AG10803 (cell line): ENCODE measurements around the gene RGS12.

Experiments used
- DNase-seq: peaks from one replicate; pipeline ENCODE4 v3.0.0; 2010; ENCODE audit warnings: low read depth
- H3K4me3 ChIP-seq: 2 replicates; pipeline ENCODE4 v1.5.1; 2011; ENCODE audit warnings: mild to moderate bottlenecking, low read length, control low read depth
- TF ChIP-seq, protein P1 (sequence below): conservative IDR thresholded peaks from 2 replicates; pipeline ENCODE4 v1.5.1; 2011; ENCODE audit warnings: mild to moderate bottlenecking, low read length, control low read depth, inconsistent platforms

The RGS12 gene

DNA sequence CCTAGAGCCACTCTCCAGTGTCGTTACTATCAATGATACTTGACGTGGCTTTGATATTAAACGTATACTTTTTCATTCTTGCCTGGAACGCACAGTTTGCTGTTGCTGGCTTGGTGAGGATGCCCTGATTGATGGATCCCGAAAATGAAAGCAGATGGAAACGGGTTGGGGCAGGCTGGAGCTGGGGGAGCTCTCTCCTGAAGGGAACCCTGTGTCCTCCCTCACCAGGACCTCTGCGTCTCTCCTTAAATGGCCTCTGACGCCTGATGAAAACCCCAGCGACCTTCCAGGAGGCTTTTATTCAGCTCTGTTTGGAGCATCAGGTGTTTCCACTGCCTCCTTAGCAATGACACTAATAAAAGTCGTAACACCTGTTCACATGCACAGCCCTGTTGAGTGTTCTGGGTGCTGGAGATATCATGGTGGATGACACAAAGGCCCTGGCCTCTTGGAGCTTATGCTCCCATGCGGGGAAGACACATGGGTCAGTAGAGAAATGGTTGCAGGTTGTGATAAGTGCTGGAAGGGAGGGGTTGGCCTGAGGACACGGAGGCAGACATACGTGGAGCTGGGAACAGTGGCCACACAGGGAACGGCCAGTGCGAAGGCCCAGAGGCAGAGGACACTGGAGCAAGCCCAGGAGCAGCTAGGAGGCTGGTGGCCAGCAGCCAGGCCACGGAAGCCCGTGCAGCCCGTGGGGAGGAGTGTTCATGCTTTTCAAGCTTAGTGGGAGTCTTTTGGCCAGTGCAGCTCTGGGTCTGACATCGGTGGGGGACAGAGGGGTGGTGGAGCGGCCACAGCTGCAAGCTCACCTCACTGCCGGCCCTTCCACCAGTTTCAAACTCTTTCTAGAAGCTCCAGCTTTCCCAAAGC lies 36.4 kb upstream of the RGS12 start:
- DNase-seq, result no peak
- H3K4me3 ChIP-seq, result no peak overlapping the region
- TF ChIP-seq, protein P1, sequence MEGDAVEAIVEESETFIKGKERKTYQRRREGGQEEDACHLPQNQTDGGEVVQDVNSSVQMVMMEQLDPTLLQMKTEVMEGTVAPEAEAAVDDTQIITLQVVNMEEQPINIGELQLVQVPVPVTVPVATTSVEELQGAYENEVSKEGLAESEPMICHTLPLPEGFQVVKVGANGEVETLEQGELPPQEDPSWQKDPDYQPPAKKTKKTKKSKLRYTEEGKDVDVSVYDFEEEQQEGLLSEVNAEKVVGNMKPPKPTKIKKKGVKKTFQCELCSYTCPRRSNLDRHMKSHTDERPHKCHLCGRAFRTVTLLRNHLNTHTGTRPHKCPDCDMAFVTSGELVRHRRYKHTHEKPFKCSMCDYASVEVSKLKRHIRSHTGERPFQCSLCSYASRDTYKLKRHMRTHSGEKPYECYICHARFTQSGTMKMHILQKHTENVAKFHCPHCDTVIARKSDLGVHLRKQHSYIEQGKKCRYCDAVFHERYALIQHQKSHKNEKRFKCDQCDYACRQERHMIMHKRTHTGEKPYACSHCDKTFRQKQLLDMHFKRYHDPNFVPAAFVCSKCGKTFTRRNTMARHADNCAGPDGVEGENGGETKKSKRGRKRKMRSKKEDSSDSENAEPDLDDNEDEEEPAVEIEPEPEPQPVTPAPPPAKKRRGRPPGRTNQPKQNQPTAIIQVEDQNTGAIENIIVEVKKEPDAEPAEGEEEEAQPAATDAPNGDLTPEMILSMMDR, result no peak

DNA sequence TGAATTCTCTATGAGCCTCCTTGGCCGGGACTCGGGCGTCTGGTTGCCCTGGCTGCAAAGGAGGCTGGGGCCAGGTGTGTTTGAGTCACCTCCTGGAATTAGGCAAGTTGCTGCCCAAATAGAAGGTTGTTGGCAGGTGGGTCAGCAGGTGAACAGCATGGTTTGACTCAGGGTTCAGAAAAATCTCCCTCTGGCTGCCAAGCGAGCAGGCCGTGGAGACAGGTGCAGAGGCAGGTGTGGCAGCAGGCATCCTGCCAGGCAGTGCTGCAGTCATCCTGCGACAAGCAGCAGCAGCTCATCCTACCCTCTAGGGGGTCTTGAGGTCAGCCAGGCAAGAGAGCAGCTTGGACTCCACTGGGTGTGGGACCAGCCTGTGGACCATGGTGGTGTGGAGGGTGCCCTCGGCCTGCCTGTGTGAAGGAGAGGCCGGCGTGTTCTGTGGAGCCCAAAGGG lies 35.7 kb upstream of the RGS12 start:
- no peak overlapping the region for H3K4me3 ChIP-seq
- no peak for DNase-seq

DNA sequence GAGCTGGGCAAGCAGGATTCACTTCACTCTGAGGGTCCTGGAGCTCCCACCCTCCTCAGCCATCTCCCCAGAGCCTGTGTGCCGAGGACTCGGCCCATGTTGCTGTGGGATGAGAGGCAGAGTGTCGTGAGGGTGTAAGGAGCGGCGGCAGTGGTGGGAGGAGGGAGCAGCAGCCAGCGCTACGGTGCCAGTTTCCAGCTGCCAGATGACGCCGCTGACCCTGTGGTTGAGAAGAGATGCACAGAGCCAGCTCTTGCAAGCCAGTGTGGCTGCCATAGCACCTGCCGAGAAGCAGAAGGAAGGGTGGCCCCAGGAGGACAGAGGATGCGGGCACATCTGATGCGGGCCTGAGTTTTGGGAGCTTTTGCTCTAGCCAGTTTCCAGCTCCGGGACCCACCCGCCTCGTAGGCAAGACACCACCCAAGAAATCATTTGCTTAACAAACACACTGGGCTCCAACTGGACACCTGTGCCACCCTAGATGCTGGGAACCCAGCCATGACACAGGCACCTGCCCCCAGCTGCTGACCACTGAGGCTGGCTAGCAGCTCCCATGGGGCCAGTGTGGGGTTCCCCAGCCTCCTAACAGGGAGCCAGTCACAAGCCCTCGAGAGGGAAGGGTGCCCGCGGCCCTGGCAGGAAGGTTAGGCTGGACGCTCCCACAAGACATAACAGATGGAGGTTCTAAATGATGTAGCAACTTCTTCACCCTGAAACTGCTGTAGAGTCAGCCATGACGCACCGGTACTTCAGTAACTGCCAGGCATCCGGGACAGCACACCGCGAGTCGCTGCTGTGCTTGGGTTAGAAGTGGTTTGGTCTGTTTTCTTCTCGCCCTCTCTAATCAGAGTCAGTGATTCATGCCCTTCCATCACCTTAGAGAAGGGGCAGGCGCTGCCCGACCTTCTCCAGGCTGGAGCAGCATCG lies 35.0 kb upstream of the RGS12 start:
- peak; percentile 36 for DNase-seq
- TF ChIP-seq, protein P1, result no peak
- no peak overlapping the region for H3K4me3 ChIP-seq

More for the DNA sequence above, 35.7 kb upstream of the RGS12 start:
- TF ChIP-seq, protein P1, result no peak

DNA sequence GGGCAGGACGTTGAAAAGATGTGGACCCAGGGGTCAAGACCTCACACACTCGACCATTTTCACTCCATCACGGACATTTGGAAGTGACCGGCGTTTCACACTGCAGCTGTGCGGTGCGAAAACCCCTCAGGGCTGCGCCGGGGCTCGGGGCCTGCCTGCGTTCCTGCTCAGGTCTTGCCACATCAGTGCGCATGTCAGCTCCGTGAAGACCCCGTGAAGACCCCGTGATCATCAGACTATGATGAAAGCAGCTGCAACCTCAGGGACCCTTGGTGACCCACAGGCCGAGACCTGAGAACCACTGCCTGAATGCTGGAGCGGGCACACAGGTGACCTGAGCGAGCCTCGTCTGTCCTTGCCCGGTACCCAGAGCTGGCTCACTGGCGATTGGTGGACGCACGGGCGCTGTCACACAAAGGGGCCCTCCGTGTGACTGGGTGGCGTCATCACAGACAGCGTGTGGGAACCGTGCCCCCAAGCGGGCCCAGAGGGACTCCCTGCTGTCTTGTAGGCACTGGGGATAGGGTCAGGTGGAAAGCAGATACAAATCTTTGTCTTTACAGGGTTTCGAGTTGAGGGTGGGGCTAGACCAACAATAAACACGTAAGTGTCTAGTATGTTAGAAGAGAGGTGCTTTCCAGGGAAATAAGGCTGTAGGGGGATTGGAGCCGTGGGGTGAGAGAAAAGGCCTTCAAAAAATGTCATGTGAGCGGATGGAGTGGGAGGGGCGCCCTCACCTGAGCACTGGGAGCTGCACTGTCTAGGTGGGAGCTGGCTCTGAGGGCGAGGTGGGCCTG lies 31.2 kb upstream of the RGS12 start:
- no peak overlapping the region for H3K4me3 ChIP-seq
- DNase-seq, result no peak
- TF ChIP-seq, protein P1, result no peak

DNA sequence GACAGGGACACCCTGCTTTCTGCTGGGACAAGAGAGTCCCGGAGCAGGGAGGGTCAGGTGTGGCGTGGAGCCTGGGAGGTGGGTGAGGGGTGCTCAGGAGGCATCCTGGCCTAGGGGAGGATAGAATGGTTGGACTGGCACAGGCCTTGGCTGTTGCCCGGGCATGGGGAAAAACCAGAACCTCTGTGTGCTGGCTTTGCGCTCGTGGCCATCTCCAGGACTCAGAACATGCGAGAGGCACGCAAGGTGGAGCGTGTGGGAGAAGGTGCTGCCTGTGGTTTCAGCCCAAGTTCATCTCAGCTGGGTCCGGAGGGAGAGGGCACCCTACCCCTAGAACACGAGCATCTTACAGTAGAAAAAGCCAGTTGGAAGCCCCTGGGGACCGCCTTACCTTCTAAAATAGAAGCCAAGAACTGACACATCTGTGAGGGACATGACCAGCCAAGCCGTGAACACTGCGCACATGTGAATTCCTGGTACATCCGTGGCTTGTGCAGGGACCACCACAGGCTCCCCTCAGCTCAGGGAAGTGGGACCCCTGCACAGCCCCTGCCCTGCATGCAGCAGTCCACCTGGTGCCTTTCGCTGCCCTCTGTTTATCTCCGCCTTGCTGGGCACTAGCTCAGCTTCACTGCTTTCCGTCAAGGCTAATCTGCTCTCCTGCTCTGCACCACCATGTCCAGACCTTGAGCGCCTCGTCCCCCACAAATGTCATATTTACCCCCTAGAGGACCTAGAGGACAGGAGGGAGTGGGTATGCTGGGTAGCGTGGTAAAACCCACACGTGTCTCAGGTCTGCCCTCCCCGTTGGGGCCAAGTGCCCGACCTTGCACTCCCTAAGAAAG lies 30.4 kb upstream of the RGS12 start:
- DNase-seq, result no peak
- H3K4me3 ChIP-seq, result no peak overlapping the region
- TF ChIP-seq, protein P1, result no peak
